Mucosa of descending colon (tissue), 3 donors: ENCODE data around the gene NUCKS1. TPM values are rescaled to one million over a fixed set of nuclear protein-coding genes. Genes with fewer than 3 reads are reported as not detected.

Experiments
- ATAC-seq: fragments of 200-7000 bp; cut with Tn5 transposase; one replicate; pipeline ENCODE4 v1.9.1; 2020; ENCODE audit warnings: mild to moderate bottlenecking, moderate library complexity
- DNase-seq, 3 donors: peaks; one replicate each; pipeline ENCODE4 v3.0.0-alpha.2; 2020
- H3K36me3 ChIP-seq: fragments of 200-600 bp; one replicate; pipeline ENCODE4 v1.8.0; 2021; ENCODE audit warnings: low read depth, mild to moderate bottlenecking
- H3K4me1 ChIP-seq: fragments of 200-600 bp; one replicate; pipeline ENCODE4 v1.8.0; 2021; ENCODE audit warnings: low read depth, mild to moderate bottlenecking
- H3K4me3 ChIP-seq: fragments of 200-600 bp; one replicate; pipeline ENCODE4 v1.8.0; 2021; ENCODE audit warnings: mild to moderate bottlenecking
- H3K9me3 ChIP-seq: fragments of 200-600 bp; one replicate; pipeline ENCODE4 v1.8.0; 2021; ENCODE audit warnings: mild to moderate bottlenecking
- intact Hi-C, 2 donors: fragments of 100-400 bp; cut with DNase I in 1 of 2; cut with micrococcal nuclease in 1 of 2; formaldehyde crosslinking; loops; one replicate each; pipeline versions ENCODE4 v1.11.0 to v1.11.1; 2022; cut with DNase I, micrococcal nuclease
- total RNA-seq, 3 donors: library from RNA; stranded (reverse); fragmentation: NEBNext Ultra II Directional in 2 of 3; extraction: Animal tissue kit (Norgen Biotek cat#: 25700) in 2 of 3; gene quantifications; one replicate each; pipeline versions ENCODE4 v1.2.1 to v1.2.4, GENCODE V29; 2021 to 2023
- TF ChIP-seq, protein P1 (sequence below): fragments of 200-600 bp; IDR thresholded peaks from one replicate; pipeline ENCODE4 v1.8.0; 2022; ENCODE audit warnings: antibody characterized with exemption, mild to moderate bottlenecking
- donor health status: DM: no; HTN: no; CAD: no; lungs with moderate emphysema.
- donor health status: DM: no; HTN: no; CAD: no.
- donor health status: DM: no; HTN: yes; CAD: no.

NUCKS1 gene
- total RNA-seq, 3 donors from 2014 or later, result 52.7 to 140 (median 103) TPM

DNA sequence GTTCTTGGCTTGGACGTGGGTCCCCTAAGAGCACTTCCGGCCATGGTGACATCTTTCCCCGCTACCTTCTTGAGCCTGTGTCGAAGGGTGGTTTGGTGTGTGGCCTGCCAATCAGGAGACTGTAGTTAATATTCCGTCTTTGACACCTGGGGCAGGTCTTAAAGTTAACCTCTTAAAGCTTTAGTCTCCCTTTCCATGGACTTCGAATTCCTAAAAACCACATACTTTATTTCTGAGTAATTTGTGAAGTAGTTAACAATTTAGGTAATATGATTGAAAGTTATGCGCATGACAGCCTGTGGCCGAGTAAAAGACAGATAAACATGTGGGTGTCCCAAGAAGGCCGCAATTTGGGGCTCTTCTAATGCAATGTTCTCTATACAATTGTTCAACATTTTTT is 35.5 kb upstream of the NUCKS1 start:
- H3K4me1 ChIP-seq, result no peaks in the 10 kb centered on the region
- H3K36me3 ChIP-seq, result no peaks in the 10 kb centered on the region
- no peak overlapping the region for H3K4me3 ChIP-seq
- intact Hi-C loops, result no loop called here
- DNase-seq (no peak), ATAC-seq (no peak)
- no peaks in the 10 kb centered on the region for H3K9me3 ChIP-seq
- TF ChIP-seq, protein P1, sequence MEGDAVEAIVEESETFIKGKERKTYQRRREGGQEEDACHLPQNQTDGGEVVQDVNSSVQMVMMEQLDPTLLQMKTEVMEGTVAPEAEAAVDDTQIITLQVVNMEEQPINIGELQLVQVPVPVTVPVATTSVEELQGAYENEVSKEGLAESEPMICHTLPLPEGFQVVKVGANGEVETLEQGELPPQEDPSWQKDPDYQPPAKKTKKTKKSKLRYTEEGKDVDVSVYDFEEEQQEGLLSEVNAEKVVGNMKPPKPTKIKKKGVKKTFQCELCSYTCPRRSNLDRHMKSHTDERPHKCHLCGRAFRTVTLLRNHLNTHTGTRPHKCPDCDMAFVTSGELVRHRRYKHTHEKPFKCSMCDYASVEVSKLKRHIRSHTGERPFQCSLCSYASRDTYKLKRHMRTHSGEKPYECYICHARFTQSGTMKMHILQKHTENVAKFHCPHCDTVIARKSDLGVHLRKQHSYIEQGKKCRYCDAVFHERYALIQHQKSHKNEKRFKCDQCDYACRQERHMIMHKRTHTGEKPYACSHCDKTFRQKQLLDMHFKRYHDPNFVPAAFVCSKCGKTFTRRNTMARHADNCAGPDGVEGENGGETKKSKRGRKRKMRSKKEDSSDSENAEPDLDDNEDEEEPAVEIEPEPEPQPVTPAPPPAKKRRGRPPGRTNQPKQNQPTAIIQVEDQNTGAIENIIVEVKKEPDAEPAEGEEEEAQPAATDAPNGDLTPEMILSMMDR, result no peak

DNA sequence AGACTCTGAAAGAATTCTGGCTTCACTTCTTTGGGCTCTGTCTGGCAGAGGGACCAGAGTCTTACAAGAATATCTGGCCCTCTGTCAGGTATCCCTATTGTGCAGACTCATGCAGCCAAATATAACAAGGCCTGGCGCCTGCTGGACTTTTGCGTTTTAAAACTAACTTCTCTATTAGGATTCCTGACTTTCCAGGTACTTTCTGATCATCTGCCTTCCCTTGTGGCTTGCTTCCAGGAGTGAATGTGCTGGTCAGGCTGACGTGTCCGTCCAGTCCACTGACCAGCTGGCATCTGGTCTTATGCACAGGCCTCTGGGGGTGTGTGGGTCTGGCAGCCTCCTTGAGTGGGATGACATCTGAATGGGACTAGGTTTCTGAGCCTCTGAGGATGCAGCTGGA is 33.9 kb upstream of the NUCKS1 start:
- Histone ChIP-seq H3K36me3 (no peaks in the 10 kb centered on the region), H3K4me3 (no peak overlapping the region), H3K9me3 (no peaks in the 10 kb centered on the region), H3K4me1 (no peaks in the 10 kb centered on the region)
- TF ChIP-seq, protein P1, result no peak
- intact Hi-C loops, result no loop called here
- DNase-seq (no peak), ATAC-seq (no peak)

DNA sequence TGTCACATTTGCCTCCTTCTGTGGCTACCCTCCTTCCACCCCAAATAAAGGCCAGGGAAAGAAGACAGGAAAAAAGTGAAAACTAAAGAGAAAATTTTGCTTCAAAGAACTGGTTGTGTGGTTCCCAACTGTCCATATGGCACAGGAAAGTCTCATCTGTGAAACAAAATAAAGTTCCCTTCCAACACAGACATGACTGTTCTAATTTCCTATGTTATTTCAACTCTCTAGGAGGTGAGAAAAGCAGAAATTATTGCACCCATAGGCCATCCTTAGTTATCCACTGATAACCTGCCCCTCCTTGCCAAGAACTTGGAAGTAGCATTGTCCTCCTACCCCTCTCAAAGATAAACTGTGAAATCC is 33.4 kb upstream of the NUCKS1 start:
- Histone ChIP-seq H3K9me3 (no peaks in the 10 kb centered on the region), H3K4me3 (no peak overlapping the region), H3K36me3 (no peaks in the 10 kb centered on the region), H3K4me1 (no peaks in the 10 kb centered on the region)
- DNase-seq (no peak), ATAC-seq (no peak)
- intact Hi-C loops, result no loop called here
- TF ChIP-seq, protein P1, result no peak

DNA sequence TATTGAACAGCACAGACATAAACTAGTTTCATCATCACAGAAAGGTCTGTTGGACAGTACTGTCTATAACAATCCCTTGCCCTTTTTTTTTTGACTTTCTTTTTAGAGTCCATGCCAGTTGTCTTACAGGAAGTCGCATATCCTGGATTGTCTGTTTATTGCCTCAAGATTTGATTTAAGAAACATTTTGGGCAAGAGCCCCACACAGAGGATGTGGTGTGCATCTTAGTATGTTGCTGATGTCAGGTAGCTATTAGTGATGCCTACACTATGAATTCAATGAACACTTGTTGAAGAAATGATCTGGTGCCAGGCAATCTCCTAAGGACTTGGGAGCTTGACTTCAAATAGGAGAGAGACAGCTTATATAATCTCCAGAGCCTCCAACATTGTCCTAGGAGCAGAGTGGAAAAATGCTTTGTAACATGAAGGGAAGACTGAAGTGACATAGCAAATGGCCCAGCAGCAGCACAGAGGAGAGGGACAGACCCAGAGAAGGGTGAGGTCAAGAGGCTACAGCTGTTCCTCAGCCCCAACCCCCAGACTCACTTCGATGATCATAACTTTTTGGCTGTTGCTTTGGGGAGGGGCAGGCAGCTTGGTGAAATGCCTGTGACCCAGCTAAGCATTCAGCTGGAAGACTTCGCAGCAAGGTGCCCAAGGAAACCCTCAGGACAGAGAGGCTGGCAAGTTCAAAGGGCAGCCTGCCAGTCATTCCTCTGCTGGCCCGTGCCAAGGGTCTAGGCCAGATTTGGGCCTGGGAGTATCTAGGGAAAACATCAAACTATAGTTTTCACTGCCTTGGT is 32.8 kb upstream of the NUCKS1 start:
- intact Hi-C loops, result no loop called here
- H3K4me1 ChIP-seq, result no peaks in the 10 kb centered on the region
- no peak overlapping the region for H3K4me3 ChIP-seq
- no peak for DNase-seq
- H3K36me3 ChIP-seq, result no peaks in the 10 kb centered on the region
- TF ChIP-seq, protein P1, result no peak
- no peaks in the 10 kb centered on the region for H3K9me3 ChIP-seq
- ATAC-seq, result no peak

DNA sequence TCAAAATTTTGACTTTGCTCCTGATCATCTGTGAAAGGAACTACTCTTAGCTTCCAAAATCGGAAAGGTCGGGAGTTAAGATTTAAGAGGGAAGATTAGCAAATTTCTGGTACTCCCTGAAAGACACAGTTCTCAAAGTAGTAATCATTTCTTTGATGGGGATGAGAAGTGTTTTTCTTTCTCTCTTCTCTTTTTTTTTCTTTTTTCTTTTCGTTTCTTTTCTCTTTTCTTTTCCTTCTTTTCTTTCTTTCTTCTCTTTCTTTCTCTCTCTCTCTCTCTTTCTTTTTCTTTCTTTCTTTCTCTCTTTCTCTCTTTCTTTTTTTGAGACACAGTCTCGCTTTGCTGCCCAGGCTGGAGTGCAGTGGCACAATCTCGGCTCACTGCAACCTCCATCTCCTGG is 30.4 kb upstream of the NUCKS1 start:
- TF ChIP-seq, protein P1, result no peak
- DNase-seq, result no peak
- ATAC-seq, result no peak

DNA sequence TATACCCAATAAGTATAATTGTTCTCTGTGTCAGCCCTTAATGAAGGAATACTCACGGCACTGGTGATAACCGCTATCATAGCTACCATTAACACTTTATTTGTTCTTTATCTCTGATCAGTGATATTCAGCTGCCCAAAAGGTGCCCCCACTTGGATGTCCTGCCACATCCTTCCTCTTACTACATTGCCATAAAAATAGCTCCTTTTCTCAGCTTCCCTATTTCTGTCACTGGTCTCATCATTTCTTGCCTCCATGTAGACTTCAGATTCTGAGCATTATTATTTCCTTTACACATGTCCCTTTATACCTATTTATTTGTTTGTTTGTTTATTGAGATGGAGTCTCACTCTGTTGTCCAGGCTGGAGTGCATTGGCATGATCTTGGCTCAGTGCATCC is 28.0 kb upstream of the NUCKS1 start:
- no peak for DNase-seq
- Histone ChIP-seq H3K9me3 (no peaks in the 10 kb centered on the region), H3K4me1 (no peaks in the 10 kb centered on the region), H3K36me3 (no peaks in the 10 kb centered on the region), H3K4me3 (no peak overlapping the region)
- TF ChIP-seq, protein P1, result no peak
- intact Hi-C loops, result no loop called here
- ATAC-seq, result no peak

More for the DNA sequence above, 30.4 kb upstream of the NUCKS1 start:
- intact Hi-C loops, result no loop called here
- Histone ChIP-seq H3K4me3 (no peak overlapping the region), H3K36me3 (no peaks in the 10 kb centered on the region), H3K9me3 (no peaks in the 10 kb centered on the region), H3K4me1 (no peaks in the 10 kb centered on the region)
